ENCODE data around the gene ARL5A. TPM values are rescaled to one million over a fixed set of nuclear protein-coding genes. Genes with fewer than 3 reads are reported as not detected.
A peak's percentile ranks its signal among the peaks of the same experiment; 100 is the strongest.

ARL5A gene
- total and polyA plus RNA-seq, 9 of the 15 experiments (the other 6 are each of a cell fraction or from before 2014, with no cell fraction given) = 16.3 to 117 (median 88.4) TPM

DNA sequence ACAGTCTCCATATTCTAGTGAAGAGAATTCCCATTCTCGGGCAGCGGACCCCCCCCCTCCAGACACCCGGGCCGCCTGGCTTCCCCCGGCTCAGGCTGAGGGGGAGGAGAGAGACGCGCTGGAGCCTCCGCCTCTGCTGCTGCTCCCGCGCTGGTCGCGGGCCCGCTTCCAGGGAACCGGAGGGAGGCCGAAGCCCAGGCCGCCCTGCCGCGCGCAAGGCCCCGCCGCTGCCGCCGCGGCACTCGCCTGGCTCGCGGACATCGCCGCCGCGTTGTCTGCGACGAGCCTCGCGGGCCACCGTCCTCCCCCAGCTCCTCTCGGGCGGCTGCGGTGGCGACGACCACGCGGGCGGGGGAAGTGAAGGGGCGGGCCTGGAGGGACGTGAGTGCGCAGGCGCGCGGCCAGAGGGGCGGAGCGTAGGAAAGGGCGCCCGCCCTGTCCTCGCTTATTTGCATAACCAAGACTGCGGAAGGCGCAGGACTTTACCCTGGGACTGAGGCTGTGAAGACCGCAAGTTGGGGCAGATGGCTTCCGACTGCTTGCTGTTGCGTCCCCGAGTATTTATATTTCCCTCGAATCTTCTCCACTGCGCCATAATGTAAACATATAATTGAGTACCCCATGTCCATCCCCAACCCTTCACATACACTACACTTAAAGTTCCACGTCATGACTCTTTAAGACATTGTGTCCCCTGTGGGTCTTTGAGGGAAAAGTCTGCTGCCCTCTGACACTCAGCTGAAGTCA is at the start of gene ARL5A (continued):
- TF ChIP-seq, protein P1, sequence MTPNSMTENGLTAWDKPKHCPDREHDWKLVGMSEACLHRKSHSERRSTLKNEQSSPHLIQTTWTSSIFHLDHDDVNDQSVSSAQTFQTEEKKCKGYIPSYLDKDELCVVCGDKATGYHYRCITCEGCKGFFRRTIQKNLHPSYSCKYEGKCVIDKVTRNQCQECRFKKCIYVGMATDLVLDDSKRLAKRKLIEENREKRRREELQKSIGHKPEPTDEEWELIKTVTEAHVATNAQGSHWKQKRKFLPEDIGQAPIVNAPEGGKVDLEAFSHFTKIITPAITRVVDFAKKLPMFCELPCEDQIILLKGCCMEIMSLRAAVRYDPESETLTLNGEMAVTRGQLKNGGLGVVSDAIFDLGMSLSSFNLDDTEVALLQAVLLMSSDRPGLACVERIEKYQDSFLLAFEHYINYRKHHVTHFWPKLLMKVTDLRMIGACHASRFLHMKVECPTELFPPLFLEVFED (CRISPR knock-in tag; conservative IDR thresholded peaks at IDR 0.05) = peak; percentile 42; the same call in 1 of the 2 replicates
- TF ChIP-seq POLR2AphosphoS5 (IDR thresholded peaks at IDR 0.05; ENCODE audit: control insufficient read depth, insufficient read depth, low read depth, low read length) (peak; percentile 94; the same call in 1 of the 2 replicates), ZNF79 (CRISPR knock-in tag; IDR thresholded peaks at IDR 0.05; ENCODE audit: low read depth) (no peak), ZNF184 (CRISPR knock-in tag; IDR thresholded peaks at IDR 0.05) (no peak), SOX6 (IDR thresholded peaks at IDR 0.05) (peak; percentile 31; the same call in 1 of the 2 replicates), SAFB2 (IDR thresholded peaks at IDR 0.05; ENCODE audit: borderline replicate concordance, low read depth, low read length, severe bottlenecking) (no peak), ZC3H4 (CRISPR knock-in tag; IDR thresholded peaks at IDR 0.05; ENCODE audit: borderline replicate concordance) (no peak; the same call in 1 of the 2 replicates), ZNF165 (CRISPR knock-in tag; IDR thresholded peaks at IDR 0.05; ENCODE audit: borderline replicate concordance) (no peak), PCBP2 (IDR thresholded peaks at IDR 0.05; ENCODE audit: low read depth, low read length, poor library complexity, severe bottlenecking) (no peak)
- TF ChIP-seq, protein P2, sequence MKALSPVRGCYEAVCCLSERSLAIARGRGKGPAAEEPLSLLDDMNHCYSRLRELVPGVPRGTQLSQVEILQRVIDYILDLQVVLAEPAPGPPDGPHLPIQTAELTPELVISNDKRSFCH (CRISPR knock-in tag; IDR thresholded peaks at IDR 0.05) = no peak
- TF ChIP-seq, protein P2 (tag; IDR thresholded peaks at IDR 0.05) = 0 out of 2 replicates have a peak, but pooled peaks have one; percentile 13
- TF ChIP-seq, protein P3, sequence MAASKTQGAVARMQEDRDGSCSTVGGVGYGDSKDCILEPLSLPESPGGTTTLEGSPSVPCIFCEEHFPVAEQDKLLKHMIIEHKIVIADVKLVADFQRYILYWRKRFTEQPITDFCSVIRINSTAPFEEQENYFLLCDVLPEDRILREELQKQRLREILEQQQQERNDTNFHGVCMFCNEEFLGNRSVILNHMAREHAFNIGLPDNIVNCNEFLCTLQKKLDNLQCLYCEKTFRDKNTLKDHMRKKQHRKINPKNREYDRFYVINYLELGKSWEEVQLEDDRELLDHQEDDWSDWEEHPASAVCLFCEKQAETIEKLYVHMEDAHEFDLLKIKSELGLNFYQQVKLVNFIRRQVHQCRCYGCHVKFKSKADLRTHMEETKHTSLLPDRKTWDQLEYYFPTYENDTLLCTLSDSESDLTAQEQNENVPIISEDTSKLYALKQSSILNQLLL (CRISPR knock-in tag; IDR thresholded peaks at IDR 0.05; ENCODE audit: borderline replicate concordance) = no peak
- TF ChIP-seq, protein P4, sequence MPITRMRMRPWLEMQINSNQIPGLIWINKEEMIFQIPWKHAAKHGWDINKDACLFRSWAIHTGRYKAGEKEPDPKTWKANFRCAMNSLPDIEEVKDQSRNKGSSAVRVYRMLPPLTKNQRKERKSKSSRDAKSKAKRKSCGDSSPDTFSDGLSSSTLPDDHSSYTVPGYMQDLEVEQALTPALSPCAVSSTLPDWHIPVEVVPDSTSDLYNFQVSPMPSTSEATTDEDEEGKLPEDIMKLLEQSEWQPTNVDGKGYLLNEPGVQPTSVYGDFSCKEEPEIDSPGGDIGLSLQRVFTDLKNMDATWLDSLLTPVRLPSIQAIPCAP (CRISPR knock-in tag; IDR thresholded peaks at IDR 0.05; ENCODE audit: borderline replicate concordance) = no peak
- TF ChIP-seq, protein P5, sequence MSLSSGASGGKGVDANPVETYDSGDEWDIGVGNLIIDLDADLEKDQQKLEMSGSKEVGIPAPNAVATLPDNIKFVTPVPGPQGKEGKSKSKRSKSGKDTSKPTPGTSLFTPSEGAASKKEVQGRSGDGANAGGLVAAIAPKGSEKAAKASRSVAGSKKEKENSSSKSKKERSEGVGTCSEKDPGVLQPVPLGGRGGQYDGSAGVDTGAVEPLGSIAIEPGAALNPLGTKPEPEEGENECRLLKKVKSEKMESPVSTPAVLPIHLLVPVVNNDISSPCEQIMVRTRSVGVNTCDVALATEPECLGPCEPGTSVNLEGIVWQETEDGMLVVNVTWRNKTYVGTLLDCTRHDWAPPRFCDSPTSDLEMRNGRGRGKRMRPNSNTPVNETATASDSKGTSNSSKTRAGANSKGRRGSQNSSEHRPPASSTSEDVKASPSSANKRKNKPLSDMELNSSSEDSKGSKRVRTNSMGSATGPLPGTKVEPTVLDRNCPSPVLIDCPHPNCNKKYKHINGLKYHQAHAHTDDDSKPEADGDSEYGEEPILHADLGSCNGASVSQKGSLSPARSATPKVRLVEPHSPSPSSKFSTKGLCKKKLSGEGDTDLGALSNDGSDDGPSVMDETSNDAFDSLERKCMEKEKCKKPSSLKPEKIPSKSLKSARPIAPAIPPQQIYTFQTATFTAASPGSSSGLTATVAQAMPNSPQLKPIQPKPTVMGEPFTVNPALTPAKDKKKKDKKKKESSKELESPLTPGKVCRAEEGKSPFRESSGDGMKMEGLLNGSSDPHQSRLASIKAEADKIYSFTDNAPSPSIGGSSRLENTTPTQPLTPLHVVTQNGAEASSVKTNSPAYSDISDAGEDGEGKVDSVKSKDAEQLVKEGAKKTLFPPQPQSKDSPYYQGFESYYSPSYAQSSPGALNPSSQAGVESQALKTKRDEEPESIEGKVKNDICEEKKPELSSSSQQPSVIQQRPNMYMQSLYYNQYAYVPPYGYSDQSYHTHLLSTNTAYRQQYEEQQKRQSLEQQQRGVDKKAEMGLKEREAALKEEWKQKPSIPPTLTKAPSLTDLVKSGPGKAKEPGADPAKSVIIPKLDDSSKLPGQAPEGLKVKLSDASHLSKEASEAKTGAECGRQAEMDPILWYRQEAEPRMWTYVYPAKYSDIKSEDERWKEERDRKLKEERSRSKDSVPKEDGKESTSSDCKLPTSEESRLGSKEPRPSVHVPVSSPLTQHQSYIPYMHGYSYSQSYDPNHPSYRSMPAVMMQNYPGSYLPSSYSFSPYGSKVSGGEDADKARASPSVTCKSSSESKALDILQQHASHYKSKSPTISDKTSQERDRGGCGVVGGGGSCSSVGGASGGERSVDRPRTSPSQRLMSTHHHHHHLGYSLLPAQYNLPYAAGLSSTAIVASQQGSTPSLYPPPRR (CRISPR knock-in tag; IDR thresholded peaks at IDR 0.05; ENCODE audit: borderline replicate concordance) = no peak
- TF ChIP-seq, protein P6, sequence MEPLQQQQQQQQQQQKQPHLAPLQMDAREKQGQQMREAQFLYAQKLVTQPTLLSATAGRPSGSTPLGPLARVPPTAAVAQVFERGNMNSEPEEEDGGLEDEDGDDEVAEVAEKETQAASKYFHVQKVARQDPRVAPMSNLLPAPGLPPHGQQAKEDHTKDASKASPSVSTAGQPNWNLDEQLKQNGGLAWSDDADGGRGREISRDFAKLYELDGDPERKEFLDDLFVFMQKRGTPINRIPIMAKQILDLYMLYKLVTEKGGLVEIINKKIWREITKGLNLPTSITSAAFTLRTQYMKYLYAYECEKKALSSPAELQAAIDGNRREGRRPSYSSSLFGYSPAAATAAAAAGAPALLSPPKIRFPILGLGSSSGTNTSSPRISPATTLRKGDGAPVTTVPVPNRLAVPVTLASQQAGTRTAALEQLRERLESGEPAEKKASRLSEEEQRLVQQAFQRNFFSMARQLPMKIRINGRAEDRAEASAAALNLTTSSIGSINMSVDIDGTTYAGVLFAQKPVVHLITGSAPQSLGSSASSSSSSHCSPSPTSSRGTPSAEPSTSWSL (CRISPR knock-in tag; IDR thresholded peaks at IDR 0.05; ENCODE audit: borderline replicate concordance) = peak; percentile 52; the same call in 1 of the 2 replicates

Data from K562 (cell line).